ENCODE results near the gene MST1.

MST1 gene

GRCh38 chr3:49689046-49689907 lies at the start of gene MST1, which contains the start of gene RNF123:
Gene MST1, minus strand, starts transcription at chr3:49689474. Its CDS starts 783 bp downstream, at chr3:49688691.
Gene RNF123, plus strand, starts transcription at chr3:49689557. Its CDS starts 1,609 bp downstream, at chr3:49691166.
- peak; percentile 83 for DNase-seq (ENCODE audit: low read depth)

GRCh38 chr3:49738067-49738713 lies 48.9 kb upstream of the MST1 start:
- no peak for DNase-seq (ENCODE audit: low read depth)

- no peak for DNase-seq (ENCODE audit: low read depth)
Measured at GRCh38 chr3:49734752-49735151, 45.5 kb upstream of the MST1 start.

- no peak for DNase-seq (ENCODE audit: low read depth)
Measured at GRCh38 chr3:49733551-49733950, 44.3 kb upstream of the MST1 start.

- no peak for DNase-seq (ENCODE audit: low read depth)
Measured at GRCh38 chr3:49732597-49732996, 43.3 kb upstream of the MST1 start.

GRCh38 chr3:49729966-49730609 lies 40.8 kb upstream of the MST1 start:
- no peak for DNase-seq (ENCODE audit: low read depth)

GRCh38 chr3:49727924-49728361 lies 38.7 kb upstream of the MST1 start:
- no peak for DNase-seq (ENCODE audit: low read depth)

GRCh38 chr3:49727154-49727923 lies 38.1 kb upstream of the MST1 start:
- no peak for DNase-seq (ENCODE audit: low read depth)

GRCh38 chr3:49725906-49726681 lies 36.8 kb upstream of the MST1 start:
- no peak for DNase-seq (ENCODE audit: low read depth)

GRCh38 chr3:49724586-49724985 lies 35.3 kb upstream of the MST1 start:
- DNase-seq (ENCODE audit: low read depth), result peak; percentile 46

- peak; percentile 89 for DNase-seq (ENCODE audit: low read depth)
Measured at GRCh38 chr3:49723628-49724551, 34.6 kb upstream of the MST1 start, which contains the start of gene GMPPB. Gene GMPPB, minus strand, starts transcription at chr3:49723951. Its CDS starts 225 bp downstream, at chr3:49723726.

GRCh38 chr3:49723296-49723627 lies 34.0 kb upstream of the MST1 start:
- peak; percentile 51 for DNase-seq (ENCODE audit: low read depth)

- no peak for DNase-seq (ENCODE audit: low read depth)
Measured at GRCh38 chr3:49722896-49723295, 33.6 kb upstream of the MST1 start.

GRCh38 chr3:49721896-49722781 lies 32.9 kb upstream of the MST1 start:
- no peak for DNase-seq (ENCODE audit: low read depth)

GRCh38 chr3:49721596-49721895 lies 32.3 kb upstream of the MST1 start:
- no peak for DNase-seq (ENCODE audit: low read depth)

- no peak for DNase-seq (ENCODE audit: low read depth)
Measured at GRCh38 chr3:49720855-49721595, 31.8 kb upstream of the MST1 start.

GRCh38 chr3:49719214-49719884 lies 30.1 kb upstream of the MST1 start, which contains the start of gene AMIGO3:
Gene AMIGO3, minus strand, starts transcription at chr3:49719684. Its CDS starts 219 bp downstream, at chr3:49719465.
- DNase-seq (ENCODE audit: low read depth), result peak; percentile 91

- DNase-seq (ENCODE audit: low read depth), result no peak
Measured at GRCh38 chr3:49718858-49719213, 29.6 kb upstream of the MST1 start.
